ENCODE data around the gene ELL.

The ELL gene

GRCh38 chr19:18537431-18537830, 15.6 kb upstream of the ELL start:
- Histone ChIP-seq H2BK120ac (ENCODE audit: low read depth, low read length) (no peak overlapping the region), H2BK5ac (ENCODE audit: low read length) (no peak overlapping the region), H3K23ac (ENCODE audit: low read length) (no peak overlapping the region), H3K27ac (ENCODE audit: low read depth, low read length) (no peak overlapping the region), H2BK15ac (replicated peaks; ENCODE audit: low read depth) (no peak overlapping the region), H3K36me3 (ENCODE audit: control insufficient read depth, insufficient read depth, low read length) (peaks cover 21% of the 10 kb centered on the region), H3K4me1 (ENCODE audit: control insufficient read depth, low read depth, low read length) (no peaks in the 10 kb centered on the region), H4K5ac (ENCODE audit: low read length) (no peak overlapping the region), H3K79me1 (ENCODE audit: low read length) (peaks cover 9% of the 10 kb centered on the region), H4K8ac (ENCODE audit: low read depth, low read length) (no peak overlapping the region), H2AK5ac (ENCODE audit: low read length) (no peak overlapping the region), H3K4me2 (ENCODE audit: low read length) (no peak overlapping the region), H3K4me3 (ENCODE audit: low read length) (no peak overlapping the region), H3K79me2 (ENCODE audit: control insufficient read depth, insufficient read depth, low read length) (peaks cover 4% of the 10 kb centered on the region), H3K27me3 (ENCODE audit: insufficient read depth, low read length, poor library complexity) (no peaks in the 10 kb centered on the region), H3K9ac (ENCODE audit: low read length) (no peak overlapping the region), H3K18ac (ENCODE audit: low read length) (no peak overlapping the region), H3K56ac (ENCODE audit: low read length) (no peak overlapping the region), H3K4ac (ENCODE audit: low read depth, low read length) (no peak overlapping the region)
- WGBS (ENCODE audit: extremely low coverage, insufficient coverage, low lambda C conversion rate), result no CpG with 5 or more reads among the region's 17 CpGs
- DNase-seq, result no peak

GRCh38 chr19:18536475-18536874, 14.6 kb upstream of the ELL start:
- WGBS (ENCODE audit: extremely low coverage, insufficient coverage, low lambda C conversion rate), result no CpG with 5 or more reads among the region's 10 CpGs
- H3K79me1 ChIP-seq (ENCODE audit: low read length), result peaks cover 4% of the 10 kb centered on the region
- H3K4me2 ChIP-seq (ENCODE audit: low read length), result no peak overlapping the region
- no peak overlapping the region for H3K56ac ChIP-seq (ENCODE audit: low read length)
- H3K4me3 ChIP-seq (ENCODE audit: low read length), result no peak overlapping the region
- no peak overlapping the region for H3K18ac ChIP-seq (ENCODE audit: low read length)
- H3K27ac ChIP-seq (ENCODE audit: low read depth, low read length), result no peak overlapping the region
- no peak overlapping the region for H2BK5ac ChIP-seq (ENCODE audit: low read length)
- no peaks in the 10 kb centered on the region for H3K27me3 ChIP-seq (ENCODE audit: insufficient read depth, low read length, poor library complexity)
- H2AK5ac ChIP-seq (ENCODE audit: low read length), result no peak overlapping the region
- H3K23ac ChIP-seq (ENCODE audit: low read length), result no peak overlapping the region
- peaks cover 21% of the 10 kb centered on the region for H3K36me3 ChIP-seq (ENCODE audit: control insufficient read depth, insufficient read depth, low read length)
- no peak overlapping the region for H4K8ac ChIP-seq (ENCODE audit: low read depth, low read length)
- no peak overlapping the region for H2BK120ac ChIP-seq (ENCODE audit: low read depth, low read length)
- H3K79me2 ChIP-seq (ENCODE audit: control insufficient read depth, insufficient read depth, low read length), result no peaks in the 10 kb centered on the region
- H2BK15ac ChIP-seq (replicated peaks; ENCODE audit: low read depth), result no peak overlapping the region
- H3K9ac ChIP-seq (ENCODE audit: low read length), result no peak overlapping the region
- no peak overlapping the region for H3K4ac ChIP-seq (ENCODE audit: low read depth, low read length)
- no peaks in the 10 kb centered on the region for H3K4me1 ChIP-seq (ENCODE audit: control insufficient read depth, low read depth, low read length)
- no peak overlapping the region for H4K5ac ChIP-seq (ENCODE audit: low read length)
- DNase-seq, result no peak

GRCh38 chr19:18533058-18533457, 11.2 kb upstream of the ELL start:
- Histone ChIP-seq H3K27me3 (ENCODE audit: insufficient read depth, low read length, poor library complexity) (no peaks in the 10 kb centered on the region), H2BK15ac (replicated peaks; ENCODE audit: low read depth) (no peak overlapping the region), H2BK5ac (ENCODE audit: low read length) (no peak overlapping the region), H3K27ac (ENCODE audit: low read depth, low read length) (no peak overlapping the region), H3K79me2 (ENCODE audit: control insufficient read depth, insufficient read depth, low read length) (no peaks in the 10 kb centered on the region), H3K23ac (ENCODE audit: low read length) (no peak overlapping the region), H3K9ac (ENCODE audit: low read length) (no peak overlapping the region), H3K79me1 (ENCODE audit: low read length) (no peaks in the 10 kb centered on the region), H4K5ac (ENCODE audit: low read length) (no peak overlapping the region), H4K8ac (ENCODE audit: low read depth, low read length) (no peak overlapping the region), H3K4me1 (ENCODE audit: control insufficient read depth, low read depth, low read length) (no peaks in the 10 kb centered on the region), H2BK120ac (ENCODE audit: low read depth, low read length) (no peak overlapping the region), H3K4me3 (ENCODE audit: low read length) (no peak overlapping the region), H2AK5ac (ENCODE audit: low read length) (no peak overlapping the region), H3K18ac (ENCODE audit: low read length) (no peak overlapping the region), H3K4me2 (ENCODE audit: low read length) (no peak overlapping the region), H3K4ac (ENCODE audit: low read depth, low read length) (no peak overlapping the region), H3K36me3 (ENCODE audit: control insufficient read depth, insufficient read depth, low read length) (peaks cover 15% of the 10 kb centered on the region), H3K56ac (ENCODE audit: low read length) (no peak overlapping the region)
- no peak for DNase-seq
- no CpG with 5 or more reads among the region's 4 CpGs for WGBS (ENCODE audit: extremely low coverage, insufficient coverage, low lambda C conversion rate)

GRCh38 chr19:18532168-18532890, 10.5 kb upstream of the ELL start:
- H3K9ac ChIP-seq (ENCODE audit: low read length), result no peak overlapping the region
- no peak overlapping the region for H2AK5ac ChIP-seq (ENCODE audit: low read length)
- no peak overlapping the region for H4K5ac ChIP-seq (ENCODE audit: low read length)
- H3K79me1 ChIP-seq (ENCODE audit: low read length), result no peaks in the 10 kb centered on the region
- no peak for DNase-seq
- no peak overlapping the region for H2BK15ac ChIP-seq (replicated peaks; ENCODE audit: low read depth)
- no peak overlapping the region for H3K4me2 ChIP-seq (ENCODE audit: low read length)
- H3K27ac ChIP-seq (ENCODE audit: low read depth, low read length), result no peak overlapping the region
- H2BK120ac ChIP-seq (ENCODE audit: low read depth, low read length), result no peak overlapping the region
- H3K23ac ChIP-seq (ENCODE audit: low read length), result no peak overlapping the region
- no peak overlapping the region for H4K8ac ChIP-seq (ENCODE audit: low read depth, low read length)
- no peaks in the 10 kb centered on the region for H3K27me3 ChIP-seq (ENCODE audit: insufficient read depth, low read length, poor library complexity)
- H3K4me1 ChIP-seq (ENCODE audit: control insufficient read depth, low read depth, low read length), result no peaks in the 10 kb centered on the region
- H2BK5ac ChIP-seq (ENCODE audit: low read length), result no peak overlapping the region
- peaks cover 11% of the 10 kb centered on the region for H3K36me3 ChIP-seq (ENCODE audit: control insufficient read depth, insufficient read depth, low read length)
- no peaks in the 10 kb centered on the region for H3K79me2 ChIP-seq (ENCODE audit: control insufficient read depth, insufficient read depth, low read length)
- H3K4me3 ChIP-seq (ENCODE audit: low read length), result no peak overlapping the region
- H3K4ac ChIP-seq (ENCODE audit: low read depth, low read length), result no peak overlapping the region
- WGBS (ENCODE audit: extremely low coverage, insufficient coverage, low lambda C conversion rate), result no CpG with 5 or more reads among the region's 22 CpGs
- no peak overlapping the region for H3K56ac ChIP-seq (ENCODE audit: low read length)
- no peak overlapping the region for H3K18ac ChIP-seq (ENCODE audit: low read length)

- Histone ChIP-seq H2BK5ac (ENCODE audit: low read length) (no peak overlapping the region), H3K9ac (ENCODE audit: low read length) (no peak overlapping the region), H3K23ac (ENCODE audit: low read length) (no peak overlapping the region)
These were observed 9.6 kb upstream of the ELL start for GRCh38 chr19:18531485-18531884.

GRCh38 chr19:18529782-18530181, 7.9 kb upstream of the ELL start:
- no peak overlapping the region for H2BK5ac ChIP-seq (ENCODE audit: low read length)
- no peaks in the 10 kb centered on the region for H3K4me1 ChIP-seq (ENCODE audit: control insufficient read depth, low read depth, low read length)
- H3K4me2 ChIP-seq (ENCODE audit: low read length), result no peak overlapping the region
- no peak for DNase-seq
- no peak overlapping the region for H3K23ac ChIP-seq (ENCODE audit: low read length)
- no peaks in the 10 kb centered on the region for H3K27me3 ChIP-seq (ENCODE audit: insufficient read depth, low read length, poor library complexity)
- no peak overlapping the region for H3K18ac ChIP-seq (ENCODE audit: low read length)
- WGBS (ENCODE audit: extremely low coverage, insufficient coverage, low lambda C conversion rate), result no CpG with 5 or more reads among the region's 7 CpGs
- H3K79me1 ChIP-seq (ENCODE audit: low read length), result no peaks in the 10 kb centered on the region
- no peak overlapping the region for H3K56ac ChIP-seq (ENCODE audit: low read length)
- no peak overlapping the region for H3K4me3 ChIP-seq (ENCODE audit: low read length)
- H3K9ac ChIP-seq (ENCODE audit: low read length), result no peak overlapping the region
- no peak overlapping the region for H4K8ac ChIP-seq (ENCODE audit: low read depth, low read length)
- peaks cover 5% of the 10 kb centered on the region for H3K36me3 ChIP-seq (ENCODE audit: control insufficient read depth, insufficient read depth, low read length)
- H2BK120ac ChIP-seq (ENCODE audit: low read depth, low read length), result no peak overlapping the region
- no peak overlapping the region for H3K27ac ChIP-seq (ENCODE audit: low read depth, low read length)
- no peak overlapping the region for H4K5ac ChIP-seq (ENCODE audit: low read length)
- no peaks in the 10 kb centered on the region for H3K79me2 ChIP-seq (ENCODE audit: control insufficient read depth, insufficient read depth, low read length)
- no peak overlapping the region for H2BK15ac ChIP-seq (replicated peaks; ENCODE audit: low read depth)
- H2AK5ac ChIP-seq (ENCODE audit: low read length), result no peak overlapping the region
- H3K4ac ChIP-seq (ENCODE audit: low read depth, low read length), result no peak overlapping the region

More at GRCh38 chr19:18531485-18531884, 9.6 kb upstream of the ELL start:
- no peak overlapping the region for H3K4me3 ChIP-seq (ENCODE audit: low read length)
- H2BK120ac ChIP-seq (ENCODE audit: low read depth, low read length), result no peak overlapping the region
- no peak overlapping the region for H4K5ac ChIP-seq (ENCODE audit: low read length)
- no peak overlapping the region for H3K56ac ChIP-seq (ENCODE audit: low read length)
- WGBS (ENCODE audit: extremely low coverage, insufficient coverage, low lambda C conversion rate), result no CpG with 5 or more reads among the region's 9 CpGs
- no peak overlapping the region for H3K18ac ChIP-seq (ENCODE audit: low read length)
- no peak overlapping the region for H2AK5ac ChIP-seq (ENCODE audit: low read length)
- H3K4me1 ChIP-seq (ENCODE audit: control insufficient read depth, low read depth, low read length), result no peaks in the 10 kb centered on the region
- no peak overlapping the region for H2BK15ac ChIP-seq (replicated peaks; ENCODE audit: low read depth)
- no peaks in the 10 kb centered on the region for H3K79me2 ChIP-seq (ENCODE audit: control insufficient read depth, insufficient read depth, low read length)
- H3K4me2 ChIP-seq (ENCODE audit: low read length), result no peak overlapping the region
- H3K27me3 ChIP-seq (ENCODE audit: insufficient read depth, low read length, poor library complexity), result no peaks in the 10 kb centered on the region
- no peaks in the 10 kb centered on the region for H3K79me1 ChIP-seq (ENCODE audit: low read length)
- no peak overlapping the region for H3K27ac ChIP-seq (ENCODE audit: low read depth, low read length)
- peaks cover 8% of the 10 kb centered on the region for H3K36me3 ChIP-seq (ENCODE audit: control insufficient read depth, insufficient read depth, low read length)
- no peak overlapping the region for H4K8ac ChIP-seq (ENCODE audit: low read depth, low read length)
- no peak for DNase-seq
- no peak overlapping the region for H3K4ac ChIP-seq (ENCODE audit: low read depth, low read length)
